B cell (primary cell): ENCODE results near the gene SUPT5H.

Source experiments
- EZH2 ChIP-seq: IDR thresholded peaks from 2 replicates; pipeline ENCODE4 v1.6.1; 2012; ENCODE audit warnings: borderline replicate concordance, low read depth, mild to moderate bottlenecking, moderate library complexity, low read length; ENCODE audit not compliant: insufficient read depth, poor library complexity, severe bottlenecking
- TF ChIP-seq, protein P1 (sequence below): fragments of 200-600 bp; IDR thresholded peaks from one replicate; pipeline ENCODE4 v1.8.0; 2022; ENCODE audit warnings: antibody characterized with exemption, mild to moderate bottlenecking

DNA sequence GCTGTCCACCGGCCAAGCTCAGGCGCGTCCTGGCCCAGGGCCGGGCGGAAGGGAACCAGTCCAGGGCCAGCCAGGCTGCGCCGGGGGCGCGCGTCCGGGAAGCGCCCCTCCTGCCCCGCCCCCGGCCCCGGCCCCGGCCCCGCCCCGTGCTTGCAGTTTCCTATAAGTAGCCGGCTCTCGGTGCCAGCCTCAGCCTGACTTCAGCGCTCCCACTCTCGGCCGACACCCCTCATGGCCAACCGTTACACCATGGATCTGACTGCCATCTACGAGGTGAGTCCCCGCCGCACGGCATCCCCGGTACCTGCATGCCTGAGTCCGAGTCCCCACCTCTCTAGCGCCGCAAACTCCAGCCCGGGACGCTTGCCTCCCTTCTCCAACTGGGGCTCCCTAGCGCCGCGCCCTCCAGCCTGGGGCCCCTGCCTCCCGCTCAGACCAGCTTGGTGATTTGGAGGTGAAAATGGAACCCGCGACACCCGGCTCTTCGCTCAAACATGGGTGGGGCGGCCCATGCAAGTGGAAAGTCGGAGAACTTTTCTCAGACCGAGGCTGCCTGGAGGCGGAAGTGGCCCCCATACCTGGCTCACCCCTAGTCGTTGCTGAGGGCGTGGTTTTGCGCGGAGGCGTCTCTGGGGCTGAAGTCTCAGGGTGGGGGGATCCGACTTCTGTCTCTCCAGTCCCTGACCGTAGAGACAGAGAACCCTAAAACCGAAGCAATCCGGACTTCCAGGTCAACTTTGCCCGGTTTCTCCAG, 38.5 kb upstream of the SUPT5H start, which contains the start of gene ZFP36:
- TF ChIP-seq, protein P1, sequence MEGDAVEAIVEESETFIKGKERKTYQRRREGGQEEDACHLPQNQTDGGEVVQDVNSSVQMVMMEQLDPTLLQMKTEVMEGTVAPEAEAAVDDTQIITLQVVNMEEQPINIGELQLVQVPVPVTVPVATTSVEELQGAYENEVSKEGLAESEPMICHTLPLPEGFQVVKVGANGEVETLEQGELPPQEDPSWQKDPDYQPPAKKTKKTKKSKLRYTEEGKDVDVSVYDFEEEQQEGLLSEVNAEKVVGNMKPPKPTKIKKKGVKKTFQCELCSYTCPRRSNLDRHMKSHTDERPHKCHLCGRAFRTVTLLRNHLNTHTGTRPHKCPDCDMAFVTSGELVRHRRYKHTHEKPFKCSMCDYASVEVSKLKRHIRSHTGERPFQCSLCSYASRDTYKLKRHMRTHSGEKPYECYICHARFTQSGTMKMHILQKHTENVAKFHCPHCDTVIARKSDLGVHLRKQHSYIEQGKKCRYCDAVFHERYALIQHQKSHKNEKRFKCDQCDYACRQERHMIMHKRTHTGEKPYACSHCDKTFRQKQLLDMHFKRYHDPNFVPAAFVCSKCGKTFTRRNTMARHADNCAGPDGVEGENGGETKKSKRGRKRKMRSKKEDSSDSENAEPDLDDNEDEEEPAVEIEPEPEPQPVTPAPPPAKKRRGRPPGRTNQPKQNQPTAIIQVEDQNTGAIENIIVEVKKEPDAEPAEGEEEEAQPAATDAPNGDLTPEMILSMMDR: no peak
- TF ChIP-seq EZH2: no peak
